GDM1 (cell line): ENCODE results near the gene PER1.
"Not testable (repeated sequence)": the region's sequence is repeated elsewhere in the genome, so short reads cannot be mapped to it uniquely, and the experiment has no call there.

Experiments used
- DNase-seq: peaks from one replicate; lab custom pipeline; 2025; lab: John Stamatoyannopoulos, UW

The PER1 gene

DNA sequence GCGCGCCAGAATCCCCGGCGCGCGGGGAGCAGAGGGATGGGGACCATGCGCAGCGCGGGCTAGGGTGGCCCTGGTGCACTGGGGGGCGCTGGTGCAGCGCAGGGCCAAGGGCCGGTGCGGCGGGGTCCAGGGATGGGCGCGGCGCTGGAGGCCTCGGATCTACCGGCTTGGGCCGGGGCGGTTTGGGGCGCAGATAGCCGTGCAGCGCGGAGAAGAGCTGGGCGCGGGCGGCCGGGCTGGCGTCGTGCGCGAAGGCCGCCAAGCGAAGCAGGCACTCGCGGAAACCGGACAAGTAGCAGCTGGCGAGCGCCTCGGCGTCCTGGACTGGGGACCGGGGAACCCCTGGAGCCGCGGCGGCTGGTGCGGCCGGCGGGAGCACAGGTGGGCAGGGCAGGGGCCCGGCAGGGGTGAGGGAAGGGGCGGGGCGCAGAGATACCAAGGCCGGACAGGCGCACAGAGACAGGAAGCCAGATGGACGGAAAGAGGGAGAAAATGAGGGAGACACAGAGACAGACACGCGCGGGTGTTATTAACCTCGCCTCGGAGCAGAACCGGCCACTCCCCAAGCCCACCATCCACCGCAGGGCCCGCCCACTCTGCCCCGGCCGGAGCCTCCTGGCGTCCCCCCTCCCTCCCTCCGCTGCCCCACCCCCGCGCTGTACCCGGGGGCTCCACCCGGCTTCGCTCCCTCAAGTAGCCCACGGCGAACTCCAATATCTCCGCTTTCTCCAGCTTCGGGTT, 30.4 kb downstream of the PER1 start:
- peak; percentile 43 for DNase-seq

DNA sequence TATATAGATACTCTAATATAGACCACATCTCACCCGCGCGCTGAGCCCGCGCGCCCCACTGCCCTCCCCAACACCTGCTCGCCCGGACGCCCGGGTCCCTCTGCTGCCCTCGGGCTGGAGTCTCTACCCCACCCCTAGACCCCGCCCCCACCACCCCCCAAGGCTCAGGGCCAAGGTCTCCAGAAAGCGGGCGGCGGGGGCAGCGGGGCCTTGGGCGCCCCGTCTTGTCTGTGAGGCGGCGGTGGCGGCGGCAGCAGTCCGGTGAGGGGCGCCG, 30.9 kb downstream of the PER1 start:
- DNase-seq, result no peak

DNA sequence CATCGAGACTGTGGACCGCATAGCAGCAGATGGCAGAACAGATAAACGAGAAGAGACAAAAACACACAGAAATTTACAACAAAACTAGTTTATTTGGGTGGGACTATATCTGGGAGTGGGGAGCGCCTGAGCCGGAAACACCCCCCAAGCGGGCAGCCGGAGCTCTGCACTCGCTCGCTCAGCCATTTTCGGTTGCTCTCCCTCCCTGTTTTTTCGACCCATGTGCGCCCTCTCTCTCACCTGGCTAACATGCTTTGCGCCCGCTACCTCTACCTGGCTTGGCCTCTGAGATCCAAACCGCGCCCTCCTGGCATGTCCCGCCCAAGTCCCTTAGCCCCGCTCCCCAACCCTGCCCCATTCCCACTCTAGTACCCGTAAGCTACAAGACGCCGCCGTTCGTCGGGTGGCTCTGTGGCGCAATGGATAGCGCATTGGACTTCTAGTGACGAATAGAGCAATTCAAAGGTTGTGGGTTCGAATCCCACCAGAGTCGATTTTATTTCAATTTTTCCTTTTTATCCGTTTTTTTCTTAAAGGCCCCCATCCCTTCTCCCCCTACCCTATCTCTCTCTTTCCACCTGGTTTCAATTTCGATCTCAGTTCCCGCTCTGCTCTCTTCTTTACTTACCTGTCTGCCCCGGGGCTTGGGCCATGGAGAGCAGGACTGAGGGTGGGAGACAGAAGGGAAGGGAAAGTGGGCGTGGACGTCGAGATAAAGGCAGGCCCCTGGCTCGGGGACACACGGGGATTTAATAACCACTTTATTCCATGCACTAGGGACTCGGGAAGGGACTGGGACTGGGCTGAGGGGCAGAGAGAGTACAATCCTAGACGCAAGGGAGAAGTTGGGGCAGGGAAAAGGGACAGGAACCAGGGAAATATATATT, 31.4 kb downstream of the PER1 start:
- DNase-seq, result peak; percentile 57

DNA sequence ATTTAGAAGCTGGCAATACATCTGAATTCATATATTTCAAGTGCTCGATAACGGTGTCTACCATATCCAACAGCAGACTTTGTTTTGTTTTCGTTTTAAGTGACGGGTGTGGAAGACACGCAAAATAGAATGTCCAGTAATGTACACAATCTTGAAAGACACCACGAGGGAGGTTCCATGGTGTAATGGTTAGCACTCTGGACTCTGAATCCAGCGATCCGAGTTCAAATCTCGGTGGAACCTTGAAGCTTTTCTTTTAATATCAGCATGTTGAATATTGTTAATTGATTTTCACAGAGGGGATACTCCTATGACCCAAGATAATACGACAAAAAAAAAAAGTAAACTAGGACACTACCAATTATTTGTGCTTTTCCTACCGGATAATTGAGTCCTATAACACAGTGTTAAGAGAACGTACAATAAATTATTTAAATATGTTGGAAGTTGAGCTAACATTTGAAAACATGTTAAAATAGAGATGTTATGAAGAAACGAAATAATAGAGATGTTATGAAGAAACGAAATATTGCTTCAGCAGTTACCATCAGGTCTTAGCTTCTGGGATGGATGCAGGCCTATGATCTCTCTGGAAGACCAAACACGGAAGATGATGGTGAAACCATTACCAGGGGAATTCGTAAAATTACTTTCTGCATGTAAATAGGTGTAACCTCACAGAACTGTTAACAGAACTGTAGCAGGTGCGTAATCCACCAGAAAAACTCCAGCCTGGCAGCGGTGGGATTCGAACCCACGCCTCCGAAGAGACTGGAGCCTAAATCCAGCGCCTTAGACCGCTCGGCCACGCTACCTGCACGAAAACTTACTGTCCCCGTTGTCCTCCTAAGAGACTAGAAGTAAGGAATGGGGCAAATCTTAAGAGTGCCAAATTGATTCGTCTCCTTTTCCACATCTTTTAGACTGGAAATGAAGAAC, 32.4 kb downstream of the PER1 start:
- peak; percentile 82 for DNase-seq

DNA sequence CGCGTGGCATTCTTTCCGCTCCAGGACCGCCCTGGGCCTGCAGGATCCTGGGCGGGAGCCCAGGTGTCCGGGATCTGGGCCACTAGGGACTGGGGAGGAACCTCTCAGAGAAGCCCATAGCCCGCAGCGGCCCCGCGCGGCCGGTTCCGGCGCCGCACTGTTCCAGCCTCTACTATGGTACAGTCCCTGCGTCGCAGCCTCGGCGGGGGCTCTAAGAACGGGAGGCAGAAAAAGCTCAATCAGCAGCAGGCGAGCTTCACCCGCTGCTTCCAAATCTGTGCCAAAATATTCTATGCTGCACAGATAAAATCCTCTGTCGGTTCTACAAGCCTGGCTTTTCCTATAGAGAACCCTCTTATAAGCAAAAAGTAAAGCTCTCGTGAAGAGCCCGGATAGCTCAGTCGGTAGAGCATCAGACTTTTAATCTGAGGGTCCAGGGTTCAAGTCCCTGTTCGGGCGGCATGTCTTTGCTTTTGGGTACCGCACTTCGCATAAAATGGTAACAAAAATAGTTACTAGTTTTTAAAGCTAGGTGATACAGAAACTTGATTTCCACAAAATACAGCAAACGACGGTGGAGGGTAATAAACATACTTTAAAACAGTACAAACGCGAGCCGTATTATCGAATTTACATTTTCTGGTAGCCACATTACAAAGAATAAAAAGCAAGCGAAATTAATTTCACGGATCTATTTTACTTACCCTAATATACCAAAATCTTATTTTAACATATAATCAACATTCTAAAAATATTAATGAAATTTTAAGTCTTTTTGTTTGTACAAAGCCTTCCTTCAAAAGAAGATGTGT, 33.2 kb downstream of the PER1 start:
- peak; percentile 65 for DNase-seq

DNA sequence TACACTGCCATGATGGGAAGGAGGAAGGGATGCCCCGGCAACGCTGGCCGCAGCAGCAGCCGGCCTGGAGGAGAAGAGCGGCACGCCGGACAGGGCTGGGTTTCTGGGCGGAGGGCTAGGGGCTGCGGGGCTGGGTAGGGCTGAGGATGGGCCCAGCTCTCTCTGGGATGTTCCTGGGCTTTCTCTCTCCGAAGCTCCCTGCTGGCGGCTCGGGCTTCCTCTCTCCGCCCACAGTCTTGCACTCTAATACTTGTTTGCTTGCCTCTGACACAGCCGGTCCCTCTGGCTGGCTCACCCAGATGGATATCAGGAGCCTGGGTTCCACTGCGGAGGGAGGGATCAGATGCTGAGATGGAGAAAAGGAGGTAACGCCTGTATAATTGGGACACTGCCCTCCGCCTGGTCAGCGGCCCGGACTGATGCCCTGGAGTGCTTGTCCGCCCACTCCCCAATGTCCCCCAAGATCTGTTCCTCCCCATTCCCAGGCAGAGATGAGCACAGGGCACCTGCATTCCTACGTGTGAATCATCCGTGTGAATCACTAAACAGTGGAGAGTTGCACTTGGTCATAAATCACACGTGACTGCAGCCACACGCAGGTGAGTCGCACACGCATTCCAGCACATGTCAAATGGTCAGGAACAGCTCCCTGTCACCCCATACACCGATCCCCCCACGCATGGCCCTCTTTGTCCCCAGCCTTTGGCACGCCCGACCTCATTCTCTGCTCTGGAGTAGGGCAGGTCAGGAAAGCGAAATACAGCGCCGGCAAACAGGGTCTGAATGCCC, 34.0 kb downstream of the PER1 start, which contains the start of gene ALOXE3:
TSS of gene ALOXE3 (minus strand) at position 535 of the 789 bp plus-strand sequence. CDS start at position 11, 524 bp downstream.
- no peak for DNase-seq

DNA sequence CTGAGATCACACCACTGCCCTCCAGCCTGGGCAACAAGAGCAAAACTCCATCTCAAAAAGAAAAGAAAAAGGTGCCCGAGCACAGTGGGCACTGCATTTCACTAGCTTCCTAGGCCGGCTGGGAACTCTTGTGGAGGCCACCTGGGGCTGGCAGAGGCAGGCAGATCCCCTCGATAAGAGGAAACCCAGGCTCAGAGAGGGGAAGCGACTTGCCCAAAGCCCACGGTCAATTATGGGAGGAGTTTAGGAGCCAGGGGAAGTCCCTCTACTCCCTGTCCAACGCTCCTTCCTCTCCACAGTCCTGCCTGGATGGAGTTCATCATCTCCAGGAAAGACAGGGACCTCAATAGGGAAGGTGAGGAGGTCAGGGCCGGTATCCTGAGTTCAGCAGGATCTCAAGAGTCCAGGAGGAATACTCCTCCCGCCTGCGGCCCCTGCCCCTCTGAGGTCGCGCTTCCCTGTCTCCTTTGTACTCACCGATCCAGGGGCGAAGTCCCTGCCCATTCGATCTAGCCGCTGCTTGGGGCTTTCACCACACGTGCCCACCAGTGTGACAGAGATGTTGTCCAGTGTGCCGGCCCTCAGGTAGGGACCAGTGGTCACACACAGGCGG, 34.7 kb downstream of the PER1 start:
- DNase-seq, result no peak

DNA sequence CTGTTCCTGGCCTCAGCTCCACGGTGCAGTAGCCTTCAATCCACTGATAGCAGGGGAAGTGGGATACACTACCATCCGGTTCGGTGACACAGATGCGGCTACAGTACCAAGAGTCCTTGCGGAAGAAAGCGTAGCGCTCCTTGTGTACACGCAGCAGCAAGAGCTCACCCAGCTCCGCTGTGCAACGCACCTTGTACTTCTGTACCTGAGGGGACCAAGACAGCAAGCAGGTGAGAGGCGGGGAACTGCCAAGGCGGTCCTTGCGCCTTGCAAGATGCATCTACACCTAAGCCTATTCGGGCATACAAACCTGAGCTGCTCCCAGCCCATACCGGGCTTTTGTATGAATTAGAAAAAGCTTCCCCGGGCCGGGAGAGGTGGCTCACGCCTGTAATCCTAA, 35.4 kb downstream of the PER1 start:
- DNase-seq, result no peak

DNA sequence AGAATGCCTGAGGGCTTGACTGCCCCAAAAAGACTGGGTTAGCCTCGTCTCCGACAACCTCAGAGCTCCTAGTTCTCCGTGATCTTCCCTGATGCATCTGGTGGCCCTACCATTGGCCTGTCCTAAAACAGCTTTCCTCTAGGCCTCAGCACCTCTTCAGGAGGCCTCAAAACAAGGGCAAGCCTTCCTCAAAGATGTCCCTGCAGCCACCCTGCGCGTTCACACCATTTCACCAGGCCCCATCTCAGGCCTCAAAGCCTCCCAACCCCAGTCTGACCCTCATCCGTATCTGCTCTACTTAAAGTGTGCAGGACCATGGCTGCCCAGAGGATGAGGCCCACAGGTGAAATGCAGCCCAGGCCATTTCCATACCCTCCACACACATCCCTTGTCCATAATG, 41.3 kb downstream of the PER1 start:
- DNase-seq, result no peak

DNA sequence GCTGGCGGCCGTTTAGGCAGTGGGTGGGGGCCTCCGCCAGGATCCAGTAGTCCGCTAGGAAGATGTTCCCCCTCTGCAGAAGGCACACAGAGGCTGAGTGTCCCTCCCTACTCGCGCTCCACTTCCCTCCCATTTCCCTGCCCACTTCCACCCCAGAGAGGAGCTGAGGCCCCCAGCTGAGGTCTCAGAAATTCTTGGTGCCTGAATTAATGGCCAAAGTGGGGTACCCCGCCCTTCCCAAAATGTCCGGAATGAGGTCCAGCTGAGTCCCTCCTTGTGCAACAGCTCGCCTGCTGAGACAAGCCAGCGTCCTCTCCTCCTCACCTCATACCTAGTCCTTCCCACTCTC, 41.8 kb downstream of the PER1 start:
- DNase-seq, result no peak

DNA sequence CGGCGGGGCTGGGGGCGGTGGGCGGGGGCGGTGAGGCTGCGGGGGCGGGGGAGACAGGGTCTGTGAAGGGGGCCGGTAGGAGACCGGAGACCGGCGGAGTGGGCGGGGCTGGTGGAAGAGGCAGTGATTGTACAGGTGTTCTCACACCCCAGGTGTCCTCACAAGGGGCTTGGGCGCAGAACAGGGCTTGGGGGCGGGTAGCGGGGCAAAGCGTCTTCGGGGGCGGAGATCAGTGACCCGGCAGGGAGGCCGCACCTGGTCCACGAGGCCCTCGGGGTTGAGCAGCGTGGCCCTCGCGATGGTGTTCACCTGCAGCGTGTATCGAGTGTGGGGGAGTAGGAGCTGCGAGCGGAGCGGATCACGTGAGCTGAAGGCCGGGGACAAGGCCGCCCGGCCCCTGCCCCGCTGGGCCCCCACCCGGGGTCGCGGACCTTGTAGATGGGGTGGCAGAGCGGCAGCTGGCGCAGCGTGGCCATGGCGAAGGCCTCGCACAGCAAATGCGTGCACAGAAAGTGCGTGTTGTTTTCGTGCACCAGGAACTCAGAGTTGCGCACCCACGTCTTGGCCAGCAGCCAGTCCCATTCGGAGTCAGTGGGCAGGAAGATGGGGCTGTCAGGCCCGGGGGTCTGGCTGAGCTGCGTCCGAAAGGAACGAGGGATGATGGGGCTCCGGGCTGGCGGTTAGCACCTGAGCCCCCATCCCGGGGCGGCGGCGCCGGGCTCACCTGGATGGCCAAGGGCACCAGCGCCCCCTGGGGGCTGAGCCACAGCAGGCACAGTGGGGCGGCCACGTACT, 42.3 kb downstream of the PER1 start:
- DNase-seq, result no peak

DNA sequence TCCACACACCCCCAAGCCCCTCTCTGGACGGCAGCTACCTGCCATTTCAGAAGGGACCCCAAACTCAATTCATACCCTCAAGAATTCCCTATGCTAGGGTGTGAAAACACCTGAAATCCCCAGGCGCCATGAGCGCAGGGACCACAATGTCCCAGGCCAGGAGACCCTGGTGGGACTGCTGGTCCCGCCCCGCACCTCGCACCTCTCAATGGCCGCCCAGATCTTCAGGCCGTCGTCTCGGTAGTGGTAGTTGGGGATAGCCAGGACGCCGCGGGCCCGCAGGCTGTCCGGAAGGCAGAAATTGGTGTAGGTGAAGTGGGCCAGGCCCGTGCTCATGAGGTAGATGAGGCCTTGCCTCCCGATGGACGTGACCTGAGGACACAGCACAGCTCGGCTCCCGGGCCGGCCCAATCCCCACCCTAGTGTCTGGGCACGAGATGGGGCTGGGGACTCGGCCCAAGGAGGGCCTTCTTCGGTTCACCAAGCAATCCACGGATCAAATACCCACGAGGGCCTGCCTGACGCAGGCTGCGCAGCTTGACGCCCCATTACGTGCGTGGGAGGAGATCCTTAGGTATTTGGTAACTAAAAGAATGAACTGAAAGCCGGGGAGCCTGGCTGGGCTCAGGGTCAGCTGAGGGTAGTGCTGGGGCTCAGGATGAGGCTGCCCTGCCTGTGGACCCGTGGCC, 43.1 kb downstream of the PER1 start:
- no peak for DNase-seq

DNA sequence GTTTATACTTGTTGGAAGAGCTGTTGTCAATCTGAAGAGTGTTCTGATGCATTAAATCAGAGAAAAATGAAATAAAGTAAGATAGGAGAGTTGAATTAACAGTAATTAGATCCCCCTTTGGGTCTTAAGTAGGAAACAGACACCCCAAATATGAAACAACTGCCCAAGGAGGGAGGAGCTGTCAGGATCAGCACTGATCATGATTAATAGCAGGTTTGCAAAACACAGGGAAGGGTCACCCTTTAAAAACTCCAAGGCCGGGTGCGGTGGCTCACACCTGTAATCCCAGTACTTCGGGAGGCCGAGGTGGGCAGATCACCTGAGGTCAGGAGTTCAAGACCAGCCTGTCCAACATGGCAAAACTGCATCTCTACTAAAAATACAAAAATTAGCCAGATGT, 45.2 kb downstream of the PER1 start:
- DNase-seq, result not testable (repeated sequence)

DNA sequence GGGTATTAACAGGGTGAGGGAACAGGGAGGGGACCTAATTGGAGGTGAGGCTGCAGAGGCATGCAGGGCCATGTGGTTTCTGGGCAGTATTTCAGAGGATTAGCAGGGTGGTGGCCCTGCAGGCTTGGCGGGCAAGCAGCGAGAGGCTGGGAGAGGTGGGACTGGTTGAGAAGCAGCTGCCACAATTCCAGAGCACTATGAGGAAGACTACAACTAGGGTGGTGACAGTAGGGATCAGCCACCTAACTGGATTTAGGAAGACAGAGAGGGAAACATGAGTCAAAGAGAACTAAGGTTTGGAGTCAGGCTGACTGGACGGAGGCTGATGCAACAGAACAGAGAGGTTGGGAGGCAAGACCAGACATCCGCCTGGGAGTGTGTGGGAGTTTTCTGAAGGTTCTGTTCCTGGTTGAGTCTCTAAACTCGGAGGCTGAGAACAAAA, 46.2 kb downstream of the PER1 start:
- DNase-seq, result no peak

DNA sequence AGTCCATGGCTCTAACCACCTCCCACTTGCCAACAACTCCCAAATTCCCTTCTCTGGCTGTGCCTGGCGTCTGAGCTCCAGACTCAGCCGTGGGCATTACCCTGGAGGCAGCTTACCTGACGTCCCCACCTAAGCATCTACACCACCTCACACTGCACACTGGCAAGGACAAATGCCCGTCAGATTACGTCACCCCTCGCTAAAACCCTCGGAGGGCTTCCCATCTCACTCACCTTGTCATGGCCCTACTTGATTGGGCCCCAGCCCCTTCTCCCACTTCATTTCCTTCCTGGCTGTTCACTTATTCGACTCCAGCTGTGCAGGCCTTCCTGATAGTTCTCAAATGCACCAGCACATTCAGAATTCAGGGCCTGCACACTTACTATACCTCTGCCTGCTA, 47.3 kb downstream of the PER1 start:
- DNase-seq, result no peak

DNA sequence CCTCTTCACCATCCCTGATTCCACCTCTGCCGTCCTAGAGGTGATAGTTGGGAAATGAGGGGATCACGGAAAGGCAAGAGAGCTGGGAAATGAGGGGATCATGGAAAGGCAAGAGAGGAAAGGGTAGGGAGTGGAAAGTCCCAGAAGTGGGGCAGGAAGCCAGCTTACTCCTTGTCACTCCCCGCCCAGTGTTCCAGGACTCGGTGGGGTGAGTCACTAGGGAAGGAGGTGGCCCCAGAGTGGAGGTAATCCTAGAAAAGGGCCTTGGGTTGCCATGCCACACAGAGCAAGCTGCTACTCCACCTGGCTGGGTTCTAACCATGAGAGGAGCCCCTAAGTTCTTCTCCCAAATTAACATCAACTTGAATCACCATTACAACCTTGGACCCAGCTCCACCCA, 48.7 kb downstream of the PER1 start:
- no peak for DNase-seq

DNA sequence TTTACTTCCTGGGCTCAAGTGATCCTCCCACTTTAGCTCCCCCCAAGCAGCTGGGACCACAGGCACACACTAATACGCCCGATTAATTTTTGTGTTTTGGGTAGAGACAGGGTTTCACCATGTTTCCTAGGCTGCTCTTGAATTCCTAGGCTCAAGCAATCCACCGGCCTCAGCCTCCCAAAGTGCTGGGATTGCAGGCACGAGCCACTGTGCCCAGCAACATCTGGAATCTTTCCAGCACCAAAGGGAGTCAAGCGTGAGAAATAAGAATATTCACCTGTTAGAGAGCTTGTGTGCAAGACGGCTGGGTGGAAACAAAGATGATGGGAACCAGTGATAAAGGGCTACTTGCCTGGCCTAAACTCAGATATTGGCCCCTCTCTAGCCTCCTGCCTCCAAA, 50.5 kb downstream of the PER1 start:
- no peak for DNase-seq

DNA sequence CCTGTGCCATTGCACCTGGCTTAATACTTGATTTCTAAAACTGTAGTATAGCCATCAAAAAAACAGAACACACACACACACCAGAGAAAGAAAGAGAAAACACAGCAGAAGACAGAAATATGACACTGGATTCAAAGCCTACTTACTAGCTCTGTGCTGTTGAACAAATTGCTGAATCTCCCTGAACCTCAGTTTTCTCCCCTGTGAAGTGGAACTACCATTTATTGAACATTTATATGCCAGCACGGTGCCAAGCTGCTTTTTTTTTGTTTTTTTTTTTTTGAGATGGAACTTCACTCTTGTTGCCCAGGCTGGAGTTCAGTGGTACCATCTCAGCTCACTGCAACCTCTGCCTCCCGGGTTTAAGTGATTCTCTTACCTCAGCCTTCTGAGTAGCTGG, 51.4 kb downstream of the PER1 start:
- no peak for DNase-seq

DNA sequence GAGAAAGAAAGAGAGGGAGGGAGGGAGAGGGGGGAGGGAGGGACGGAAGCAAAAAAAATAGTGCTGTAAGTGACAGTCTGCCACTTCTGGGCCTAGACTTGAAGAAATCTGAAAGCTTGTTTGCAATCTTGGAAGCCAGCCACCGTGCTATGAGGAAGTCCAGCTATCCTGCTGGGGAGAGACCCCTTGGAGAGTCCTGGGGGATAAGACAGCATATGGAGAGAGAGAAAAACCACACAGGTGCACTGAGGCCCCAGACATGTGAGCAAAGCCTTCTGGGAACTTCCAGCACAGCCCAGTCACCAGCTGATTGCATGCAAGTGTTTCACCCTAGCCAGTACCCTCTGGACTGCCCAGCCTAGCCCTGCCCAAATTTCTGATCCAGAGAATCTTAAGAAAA, 52.1 kb downstream of the PER1 start:
- DNase-seq, result no peak
